A549 (cell line): ENCODE results near the gene IDH3G. TPM values are rescaled to one million over a fixed set of nuclear protein-coding genes. Genes with fewer than 3 reads are reported as not detected.

Source experiments
- ATAC-seq, 2 experiments: fragments of 200-7000 bp in 1 of 2; fragments of >200 bp in 1 of 2; cut with Nextera tagmentation in 1 of 2; cut with Tn5 transposase in 1 of 2; 3 replicates each; pipeline versions ENCODE4 v1.8.0 to v1.9.1; 2018 to 2020; ENCODE audit warnings: mild to moderate bottlenecking in 1 of 2, moderate library complexity in 1 of 2
- CTCF ChIA-PET: fragments of 300-600 bp; sonication (Branson Sonifier 250); formaldehyde crosslinking; extraction: SDS; loops from one replicate; lab custom pipeline; 2021; ENCODE audit warnings: antibody characterized with exemption, inconsistent platforms; lab: Yijun Ruan, JAX
- POLR2A ChIA-PET: fragments of 350-600 bp; formaldehyde crosslinking; extraction: SDS; loops from one replicate; lab custom pipeline; 2021; ENCODE audit warnings: antibody characterized with exemption, inconsistent platforms; lab: Yijun Ruan, JAX
- DNase-seq, 2 experiments: peaks; one replicate each; pipeline versions ENCODE4 v3.0.0 to v3.0.0-alpha.2; 2011 to 2016; ENCODE audit warnings: low read depth in 1 of 2, low spot score in 1 of 2
- FAIRE-seq: peaks from 2 replicates; lab custom pipeline; 2011; peaks lifted over from hg19 to GRCh38; lab: Jason Lieb, UNC
- H3K27ac ChIP-seq, 2 experiments: fragments of >200 bp; sonication (Bioruptor Twin); formaldehyde crosslinking; 3 replicates each; pipeline ENCODE4 v1.5.1; 2016 to 2017
- H3K4me1 ChIP-seq: fragments of >200 bp; sonication (Bioruptor Twin); formaldehyde crosslinking; 3 replicates; pipeline ENCODE4 v1.6.1; 2016
- H3K4me2 ChIP-seq: fragments of >200 bp; sonication (Bioruptor Twin); formaldehyde crosslinking; 3 replicates; pipeline ENCODE4 v1.6.1; 2016
- H3K4me3 ChIP-seq: fragments of >200 bp; sonication (Bioruptor Twin); formaldehyde crosslinking; 3 replicates; pipeline ENCODE4 v1.5.1; 2016
- H3K9me3 ChIP-seq: fragments of >200 bp; sonication (Bioruptor Twin); formaldehyde crosslinking; 3 replicates; pipeline ENCODE4 v1.6.1; 2016
- BHLHE40 ChIP-seq: IDR thresholded peaks from 2 replicates; pipeline ENCODE4 v1.6.1; 2012; ENCODE audit warnings: low read depth, low read length, inconsistent platforms
- FOSB ChIP-seq: fragments of 250-450 bp; sonication (Bioruptor Pico); IDR thresholded peaks from 2 replicates; pipeline ENCODE4 v1.5.0; 2020; ENCODE audit warnings: mild to moderate bottlenecking, moderate library complexity
- FOSL2 ChIP-seq, 2 experiments: fragments of 450-650 bp in 1 of 2; fragments of >200 bp in 1 of 2; sonication (Bioruptor Twin) in 1 of 2; formaldehyde crosslinking; IDR thresholded peaks; 2 replicates each; pipeline versions ENCODE4 v1.5.0 to v1.6.1; 2016 to 2020; ENCODE audit warnings: mild to moderate bottlenecking in 1 of 2, moderate library complexity in 1 of 2
- HMGXB4 ChIP-seq: fragments of 250-450 bp; sonication (Bioruptor Pico); IDR thresholded peaks from 2 replicates; pipeline ENCODE4 v1.5.0; 2021; ENCODE audit warnings: mild to moderate bottlenecking, moderate library complexity, borderline replicate concordance
- HOXA7 ChIP-seq: fragments of 250-450 bp; sonication (Bioruptor Pico); IDR thresholded peaks from 2 replicates; pipeline ENCODE4 v1.5.0; 2020; ENCODE audit warnings: mild to moderate bottlenecking, moderate library complexity
- JUNB ChIP-seq: fragments of >200 bp; sonication (Bioruptor Twin); formaldehyde crosslinking; IDR thresholded peaks from 2 replicates; pipeline ENCODE4 v1.6.1; 2016
- MAX ChIP-seq: IDR thresholded peaks from 2 replicates; pipeline ENCODE4 v1.6.1; 2012
- MYC ChIP-seq: IDR thresholded peaks from 2 replicates; pipeline ENCODE4 v1.6.1; 2012; ENCODE audit warnings: mild to moderate bottlenecking, inconsistent platforms, low read length, improper control_type of control experiment, borderline replicate concordance
- NR3C1 ChIP-seq: fragments of >200 bp; sonication (Bioruptor Twin); formaldehyde crosslinking; IDR thresholded peaks from 3 replicates; pipeline ENCODE4 v1.6.1; 2017
- PHF8 ChIP-seq: fragments of 200-600 bp; sonication (generic); IDR thresholded peaks from 2 replicates; pipeline ENCODE4 v1.6.1; 2016; ENCODE audit warnings: low read depth, mild to moderate bottlenecking, antibody characterized with exemption, moderate library complexity, borderline replicate concordance
- REST ChIP-seq: fragments of 200-600 bp; sonication (generic); IDR thresholded peaks from 2 replicates; pipeline ENCODE4 v1.6.1; 2016; ENCODE audit warnings: antibody characterized with exemption, mild to moderate bottlenecking, moderate library complexity
- RNF2 ChIP-seq: fragments of 200-600 bp; sonication (generic); IDR thresholded peaks from 2 replicates; pipeline ENCODE4 v1.6.1; 2016; ENCODE audit warnings: low read depth, mild to moderate bottlenecking, antibody characterized with exemption, moderate library complexity, borderline replicate concordance
- SREBF2 ChIP-seq: fragments of 450-650 bp; IDR thresholded peaks from 2 replicates; pipeline ENCODE4 v1.6.1; 2014; ENCODE audit warnings: mild to moderate bottlenecking, moderate library complexity
- TP53 ChIP-seq: fragments of 250-450 bp; sonication (Bioruptor Pico); IDR thresholded peaks from 2 replicates; pipeline ENCODE4 v1.5.0; 2021; ENCODE audit warnings: mild to moderate bottlenecking, moderate library complexity
- ZC3H11A ChIP-seq: fragments of 450-650 bp; IDR thresholded peaks from 2 replicates; pipeline ENCODE4 v1.6.1; 2014; ENCODE audit warnings: antibody characterized with exemption, mild to moderate bottlenecking
- ZSCAN20 ChIP-seq: fragments of 250-450 bp; sonication (Bioruptor Pico); IDR thresholded peaks from 2 replicates; pipeline ENCODE4 v1.8.0; 2022; ENCODE audit warnings: mild to moderate bottlenecking, moderate library complexity
- WGBS: methylation state at CpG from one replicate; pipeline ENCODE4 v1.1.6; 2017; ENCODE audit errors: missing lambda C conversion rate; 5-methylcytosine and 5-hydroxymethylcytosine counted together
- polyA plus RNA-seq, 4 experiments: library from polyadenylated mRNA; depleted of rRNA in 3 of 4; stranded (reverse); fragments of >200 nt; fragmentation: RNase III in 1 of 4; extraction: RNeasy Plus Mini Kit Qiagen cat#74134 plus additional on column Dnase treatment in 1 of 4; gene quantifications; 2 replicates in 3 of 4; 3 replicates in 1 of 4; pipeline ENCODE4 v1.2.3, GENCODE V29; 2011 to 2017
- TF ChIP-seq, protein P1 (sequence below): IDR thresholded peaks from 2 replicates; pipeline ENCODE4 v1.6.1; 2012; ENCODE audit warnings: low read depth, borderline replicate concordance

IDH3G gene
- polyA plus RNA-seq, 2 of the 4 experiments (the other 2 are of a cell fraction) = 45.6 to 58.5 TPM

DNA sequence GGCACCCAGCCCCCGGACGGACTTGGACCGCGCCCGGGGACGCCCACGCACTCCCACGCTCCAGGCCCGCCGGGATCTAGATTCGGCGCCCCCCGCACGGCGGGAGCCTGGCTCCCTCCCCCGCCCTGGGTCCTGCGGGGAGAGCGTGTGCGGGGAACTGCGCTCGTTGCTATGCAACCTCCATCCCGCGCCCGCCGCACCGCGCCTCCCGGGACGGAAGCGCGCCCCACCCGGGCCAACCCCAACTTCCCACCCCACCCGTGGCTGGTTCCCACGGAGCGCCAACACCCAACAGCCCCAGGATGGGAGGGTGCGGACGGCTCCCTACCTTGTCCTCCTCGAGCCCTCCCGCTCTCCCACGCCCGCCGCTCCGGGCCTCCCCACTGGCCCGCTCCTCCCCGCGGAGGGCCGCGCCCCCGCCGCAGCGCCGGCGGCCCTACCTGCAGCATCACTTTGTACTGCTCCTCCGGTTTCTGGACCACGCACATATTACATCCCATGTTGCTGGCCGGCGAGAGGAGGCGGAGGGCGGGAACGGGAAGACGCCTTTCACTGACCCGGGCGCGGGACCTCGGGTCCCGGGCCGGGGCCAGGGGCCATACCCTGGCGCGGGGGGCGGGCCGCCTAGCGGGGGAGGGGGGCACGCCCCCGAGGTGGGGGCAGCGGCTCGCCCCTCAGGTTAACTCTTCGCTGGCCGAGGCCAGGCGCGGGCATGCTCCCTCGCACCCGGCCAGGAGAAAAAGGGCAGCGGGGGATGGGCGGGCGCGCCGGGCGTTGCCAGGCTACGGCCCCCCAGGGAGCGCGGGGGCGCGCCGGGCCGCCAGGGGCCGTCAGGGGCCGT lies 35.8 kb upstream of the IDH3G start, which contains the start of gene PDZD4:
Gene PDZD4, minus strand, starts transcription at position 746 of the 841 bp plus-strand sequence. Its CDS starts 246 bp downstream, at position 500.
- FAIRE-seq (no peak), ATAC-seq (peak; percentile 38 to 50; a peak in 5 of 6 replicates), DNase-seq (no peak)
- POLR2A ChIA-PET = no interaction called here
- Histone ChIP-seq H3K27ac (peak within 1 kb of the TSS in 1 of 2 experiments; percentile 82; a peak in 3 of 6 replicates), H3K9me3 (no peaks in the 10 kb centered on the region), H3K4me1 (0 out of 3 replicates have a peak, but pooled peaks cover 8% of the 10 kb centered on the region), H3K4me3 (peak within 1 kb of the TSS; percentile 60), H3K4me2 (peak within 1 kb of the TSS; percentile 100)
- TF ChIP-seq FOSB (no peak), BHLHE40 (no peak), SREBF2 (no peak), NR3C1 (no peak), PHF8 (no peak), ZSCAN20 (no peak), MAX (no peak), MYC (no peak), JUNB (no peak), HOXA7 (CRISPR knock-in tag) (no peak), FOSL2 (IDR thresholded peaks at IDR 0.05) (no peak), FOSL2 (CRISPR knock-in tag; IDR thresholded peaks at IDR 0.05) (no peak), HMGXB4 (CRISPR knock-in tag) (no peak), TP53 (CRISPR knock-in tag) (no peak), ZC3H11A (no peak)
- TF ChIP-seq, protein P1, sequence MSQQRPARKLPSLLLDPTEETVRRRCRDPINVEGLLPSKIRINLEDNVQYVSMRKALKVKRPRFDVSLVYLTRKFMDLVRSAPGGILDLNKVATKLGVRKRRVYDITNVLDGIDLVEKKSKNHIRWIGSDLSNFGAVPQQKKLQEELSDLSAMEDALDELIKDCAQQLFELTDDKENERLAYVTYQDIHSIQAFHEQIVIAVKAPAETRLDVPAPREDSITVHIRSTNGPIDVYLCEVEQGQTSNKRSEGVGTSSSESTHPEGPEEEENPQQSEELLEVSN = no peak
- no CpG with 5 or more reads among the region's 97 CpGs for WGBS
- CTCF ChIA-PET = no interaction called here

DNA sequence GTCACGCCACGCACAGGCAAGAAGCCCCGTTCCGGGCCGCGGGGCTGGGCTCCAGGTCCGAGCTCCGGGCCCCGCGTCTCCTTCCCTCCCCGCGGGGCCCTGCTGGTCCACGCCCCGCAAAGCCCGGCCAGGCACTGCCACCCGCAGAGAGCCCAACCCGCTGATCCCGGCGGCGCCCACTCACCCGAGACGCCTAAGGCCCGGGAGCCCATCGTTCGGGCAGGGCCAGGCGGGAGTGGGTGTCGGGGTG lies 35.3 kb upstream of the IDH3G start:
- peak overlapping the region in 1 of 2 experiments; percentile 82; a peak in 3 of 6 replicates for H3K27ac ChIP-seq
- no peak for FAIRE-seq
- 13% methylated on average over 3 of the region's 27 CpGs for WGBS

More for the DNA sequence above, 35.3 kb upstream of the IDH3G start:
- no peak for DNase-seq
- TF ChIP-seq RNF2 = peak; percentile 40; the same call in 1 of the 2 replicates
- no peak for TF ChIP-seq REST
- TF ChIP-seq, all 56 proteins: peak for 1
- ChIA-PET CTCF (no interaction called here), POLR2A (no interaction called here)
- peak in 1 of 2 experiments; percentile 13; a peak in 1 of 6 replicates for ATAC-seq
- Histone ChIP-seq H3K4me1 (0 out of 3 replicates have a peak, but pooled peaks cover 8% of the 10 kb centered on the region), H3K4me2 (peak overlapping the region; percentile 100), H3K4me3 (peak overlapping the region; percentile 60), H3K9me3 (no peaks in the 10 kb centered on the region)
